Measurements from ENCODE around the gene COMMD6. TPM values are rescaled to one million over a fixed set of nuclear protein-coding genes. Genes with fewer than 3 reads are reported as not detected.

The COMMD6 gene
- total and polyA plus RNA-seq, 9 of the 15 experiments (the other 6 are each of a cell fraction or from before 2014, with no cell fraction given), result 32.6 to 116 (median 65.0) TPM

- TF ChIP-seq ZNF551 (CRISPR knock-in tag; IDR thresholded peaks at IDR 0.05) (no peak), MEIS2 (IDR thresholded peaks at IDR 0.05; ENCODE audit: partially characterized antibody) (peak; percentile 60), SMAD3 (CRISPR knock-in tag; conservative IDR thresholded peaks at IDR 0.05) (no peak), ZBTB49 (CRISPR knock-in tag; IDR thresholded peaks at IDR 0.05; ENCODE audit: borderline replicate concordance) (no peak), ZFP36 (IDR thresholded peaks at IDR 0.05; ENCODE audit: low read depth, low read length, partially characterized antibody) (no peak), GABPA (tag; conservative IDR thresholded peaks at IDR 0.05; ENCODE audit: low read depth) (0 out of 2 replicates have a peak, but pooled peaks have one; percentile 30), SIX5 (IDR thresholded peaks at IDR 0.05; ENCODE audit: borderline replicate concordance in 1 of 2, insufficient read depth in 1 of 2, low read depth in 1 of 2, low read length in 2 of 2) (0 out of 4 replicates have a peak, but pooled peaks of 1 of the 2 experiments have one; percentile 2), CLOCK (CRISPR knock-in tag; IDR thresholded peaks at IDR 0.05; ENCODE audit: borderline replicate concordance) (no peak), PPARD (CRISPR knock-in tag; IDR thresholded peaks at IDR 0.05) (no peak), USF1 (CRISPR knock-in tag; IDR thresholded peaks at IDR 0.05) (peak; percentile 47; the same call in 1 of the 2 replicates), CREM (IDR thresholded peaks at IDR 0.05; ENCODE audit: low read depth) (peak; percentile 65), ZNF408 (CRISPR knock-in tag; IDR thresholded peaks at IDR 0.05; ENCODE audit: low read depth) (no peak), ZSCAN29 (IDR thresholded peaks at IDR 0.05) (no peak), TAF1 (IDR thresholded peaks at IDR 0.05; ENCODE audit: control insufficient read depth, extremely low read depth, insufficient read depth, low read length, severe bottlenecking) (peak; percentile 15), TFE3 (CRISPR knock-in tag; IDR thresholded peaks at IDR 0.05) (no peak), ZC3H4 (CRISPR knock-in tag; IDR thresholded peaks at IDR 0.05; ENCODE audit: borderline replicate concordance) (no peak), VEZF1 (CRISPR knock-in tag; IDR thresholded peaks at IDR 0.05) (no peak)
Measured at GRCh38 chr13:75549262-75550158, 11.9 kb upstream of the COMMD6 start, which contains the start of gene UCHL3 (continued).

Measured in K562 (cell line).